K562 (cell line): ENCODE measurements around the gene G6PC3. TPM values are rescaled to one million over a fixed set of nuclear protein-coding genes. Genes with fewer than 3 reads are reported as not detected.

Experiments used
- ATAC-seq: fragments of 200-7000 bp; cut with Tn5 transposase; 3 replicates; pipeline ENCODE4 v1.9.1; 2020; ENCODE audit warnings: moderate library complexity
- BruUV-seq: library from RNA; stranded (reverse); fragments of 400-500 nt; replicated peaks from 2 replicates; lab custom pipeline; 2021; lab: Mats Ljungman, UMichigan
- CTCF ChIA-PET: fragments of 300-600 bp; formaldehyde crosslinking; extraction: SDS; loops from one replicate; lab custom pipeline; 2021; ENCODE audit warnings: low intra/inter-chr PET ratio; lab: Yijun Ruan, JAX
- POLR2A ChIA-PET: fragments of 300-600, 350-650 bp; sonication (Branson Sonifier 250); formaldehyde crosslinking; extraction: SDS; loops from one replicate; lab custom pipeline; 2021; ENCODE audit warnings: antibody characterized with exemption, inconsistent platforms; lab: Yijun Ruan, JAX
- DNase-seq, 4 experiments: peaks; one replicate each; pipeline versions ENCODE4 v3.0.0 to v3.0.0-alpha.2; 2011 to 2018; ENCODE audit warnings: low spot score in 3 of 4, mixed read lengths in 3 of 4; ENCODE audit errors: extremely low read depth in 1 of 4
- FAIRE-seq: peaks from 2 replicates; lab custom pipeline; 2011; peaks lifted over from hg19 to GRCh38; lab: Jason Lieb, UNC
- H2AFZ ChIP-seq: 2 replicates; pipeline ENCODE4 v1.6.0; 2011; ENCODE audit warnings: low read depth, low read length, control low read depth, inconsistent platforms
- H3K27ac ChIP-seq: fragments of 200-600 bp; 3 replicates; pipeline ENCODE4 v1.8.0; 2011; ENCODE audit warnings: low read depth, mild to moderate bottlenecking, control low read depth, inconsistent platforms, low read length, moderate library complexity, mixed read lengths; ENCODE audit errors: extremely low read depth
- H3K27me3 ChIP-seq, 2 experiments: fragments of 300-600 bp in 1 of 2; 2 replicates in 1 of 2; 3 replicates in 1 of 2; pipeline versions ENCODE4 v1.6.0 to v1.8.0; 2011; ENCODE audit warnings: inconsistent platforms in 2 of 2, low read length in 2 of 2, mild to moderate bottlenecking in 1 of 2, mixed read lengths in 1 of 2, moderate library complexity in 1 of 2; ENCODE audit not compliant: control insufficient read depth in 2 of 2, insufficient read depth in 2 of 2
- H3K36me3 ChIP-seq: fragments of 300-600 bp; 3 replicates; pipeline ENCODE4 v1.8.0; 2011; ENCODE audit warnings: mild to moderate bottlenecking, low read length, inconsistent platforms; ENCODE audit not compliant: control insufficient read depth, insufficient read depth
- H3K4me1 ChIP-seq, 2 experiments: fragments of 200-600 bp in 1 of 2; replicated peaks in 1 of 2; 2 replicates in 1 of 2; 3 replicates in 1 of 2; pipeline versions ENCODE4 v1.5.1 to v1.8.0; 2011; ENCODE audit warnings: inconsistent platforms in 2 of 2, low read length in 2 of 2, mild to moderate bottlenecking in 1 of 2, mixed read lengths in 1 of 2, moderate library complexity in 1 of 2; ENCODE audit not compliant: control insufficient read depth in 2 of 2, insufficient read depth in 2 of 2
- H3K4me2 ChIP-seq: 2 replicates; pipeline ENCODE4 v1.6.1; 2011; ENCODE audit warnings: low read length, control low read depth, inconsistent platforms, mixed read lengths; ENCODE audit not compliant: insufficient read depth
- H3K4me3 ChIP-seq: fragments of 200-600 bp; sonication (generic), shearing (Covaris generic); 2 replicates; pipeline ENCODE4 v1.5.1; 2016; ENCODE audit warnings: control low read depth, inconsistent platforms
- H3K79me2 ChIP-seq: fragments of 200-600 bp; 3 replicates; pipeline ENCODE4 v1.8.0; 2011; ENCODE audit warnings: low read length, inconsistent platforms; ENCODE audit not compliant: control insufficient read depth, insufficient read depth
- H3K9ac ChIP-seq, 2 experiments: 2 replicates each; pipeline versions ENCODE4 v1.6.0 to v1.6.1; 2011; ENCODE audit warnings: low read depth in 2 of 2, low read length in 2 of 2, control low read depth in 1 of 2, inconsistent platforms in 1 of 2, mild to moderate bottlenecking in 1 of 2, mixed read lengths in 1 of 2; ENCODE audit not compliant: insufficient read depth in 1 of 2
- H3K9me1 ChIP-seq: one replicate; pipeline ENCODE4 v1.6.0; 2011; ENCODE audit warnings: inconsistent platforms, mild to moderate bottlenecking, low read length, moderate library complexity; ENCODE audit not compliant: control insufficient read depth, insufficient read depth
- H3K9me3 ChIP-seq: replicated peaks from 2 replicates; pipeline ENCODE4 v1.5.1; 2011; ENCODE audit warnings: low read depth, low read length, inconsistent platforms; ENCODE audit not compliant: control insufficient read depth, insufficient read depth
- H4K20me1 ChIP-seq: replicated peaks from 2 replicates; pipeline ENCODE4 v1.6.1; 2011; ENCODE audit warnings: low read length, inconsistent platforms, mixed read lengths; ENCODE audit not compliant: control insufficient read depth, insufficient read depth
- ARID2 ChIP-seq: fragments of 450-650 bp; IDR thresholded peaks from 2 replicates; pipeline ENCODE4 v1.6.1; 2017; ENCODE audit warnings: antibody characterized with exemption, mild to moderate bottlenecking
- HEY1 ChIP-seq: fragments of 250-450 bp; sonication (Bioruptor Pico); IDR thresholded peaks from 2 replicates; pipeline ENCODE4 v1.5.0; 2020; ENCODE audit warnings: mild to moderate bottlenecking, moderate library complexity, borderline replicate concordance
- KAT7 ChIP-seq: sonication (generic); formaldehyde crosslinking; IDR thresholded peaks from 2 replicates; pipeline ENCODE4 v1.8.0; 2022; ENCODE audit warnings: missing genetic modification reagents, mild to moderate bottlenecking, borderline replicate concordance
- LARP7 ChIP-seq: fragments of 450-650 bp; IDR thresholded peaks from 2 replicates; pipeline ENCODE4 v1.6.1; 2016
- MCM2 ChIP-seq: fragments of 450-650 bp; IDR thresholded peaks from 2 replicates; pipeline ENCODE4 v1.6.1; 2017; ENCODE audit warnings: low read depth, mild to moderate bottlenecking
- NCOA6 ChIP-seq: fragments of 450-650 bp; IDR thresholded peaks from 2 replicates; pipeline ENCODE4 v1.6.1; 2017; ENCODE audit warnings: mild to moderate bottlenecking
- NUFIP1 ChIP-seq: fragments of 450-650 bp; IDR thresholded peaks from 2 replicates; pipeline ENCODE4 v1.6.1; 2018; ENCODE audit not compliant: partially characterized antibody
- RFX7 ChIP-seq: fragments of 250-450 bp; sonication (Bioruptor Pico); IDR thresholded peaks from 2 replicates; pipeline ENCODE4 v1.5.1; 2021; ENCODE audit warnings: mild to moderate bottlenecking
- WGBS: fragments of 100-300 bp; shearing (Covaris generic); methylation state at CpG from one replicate; pipeline ENCODE4 v1.1.6; 2016; ENCODE audit warnings: low coverage, mixed read lengths; ENCODE audit not compliant: insufficient coverage; ENCODE audit errors: missing lambda C conversion rate; 5-methylcytosine and 5-hydroxymethylcytosine counted together
- in situ Hi-C: fragments of 300-500 bp; cut with MboI; formaldehyde crosslinking; loops from 4 replicates; pipeline ENCODE4 v1.15.0; 2018; ENCODE audit warnings: inconsistent platforms, mixed read lengths
- intact Hi-C: fragments of 100-400 bp; cut with micrococcal nuclease; formaldehyde crosslinking; loops from 2 replicates; pipeline ENCODE4 v1.14.2; 2022
- polyA plus RNA-seq, 8 experiments: library from polyadenylated mRNA; depleted of rRNA in 4 of 8; stranded (reverse) in 5 of 8; unstranded in 3 of 8; fragments of >200 nt; fragmentation: Nextera tagmentation in 2 of 8; fragmentation: Illumina TruSeq in 1 of 8; extraction: Ambion mirVana in 2 of 8; extraction: Trizol in 1 of 8; gene quantifications; 2 replicates each; pipeline versions ENCODE4 v1.2.1 to v1.2.3, GENCODE V29; 2011 to 2014; ENCODE audit warnings: inconsistent platforms in 1 of 8, missing spikeins in 1 of 8
- total RNA-seq, 7 experiments: library from RNA; depleted of rRNA in 6 of 7; stranded (reverse); fragments of >200 nt in 6 of 7; fragmentation: Illumina TruSeq in 2 of 7; extraction: Trizol in 2 of 7; gene quantifications; 2 replicates each; pipeline versions ENCODE4 v1.2.1 to v1.2.3, GENCODE V29; 2011 to 2021; ENCODE audit warnings: low replicate concordance in 1 of 7
- TF ChIP-seq, protein P1 (sequence below): fragments of 200-400 bp; formaldehyde crosslinking; IDR thresholded peaks from 2 replicates; pipeline ENCODE4 v1.6.1; 2017; ENCODE audit warnings: mild to moderate bottlenecking, low read depth, low read length, moderate library complexity
- TF ChIP-seq, protein P2 (sequence below): fragments of 450-650 bp; IDR thresholded peaks from 2 replicates; pipeline ENCODE4 v1.6.1; 2018; ENCODE audit warnings: mild to moderate bottlenecking, low read depth; ENCODE audit not compliant: partially characterized antibody
- TF ChIP-seq, protein P3 (sequence below): fragments of 250-450 bp; sonication (Bioruptor Pico); IDR thresholded peaks from 2 replicates; pipeline ENCODE4 v1.4.0; 2020; ENCODE audit warnings: mild to moderate bottlenecking, moderate library complexity
- TF ChIP-seq, protein P4 (sequence below): fragments of 450-650 bp; formaldehyde crosslinking; IDR thresholded peaks from 2 replicates; pipeline ENCODE4 v1.4.0; 2020; ENCODE audit warnings: mild to moderate bottlenecking, mixed read lengths

The G6PC3 gene
- total and polyA plus RNA-seq, 9 of the 15 experiments (the other 6 are each of a cell fraction or from before 2014, with no cell fraction given) = 10.4 to 57.8 (median 31.1) TPM

DNA sequence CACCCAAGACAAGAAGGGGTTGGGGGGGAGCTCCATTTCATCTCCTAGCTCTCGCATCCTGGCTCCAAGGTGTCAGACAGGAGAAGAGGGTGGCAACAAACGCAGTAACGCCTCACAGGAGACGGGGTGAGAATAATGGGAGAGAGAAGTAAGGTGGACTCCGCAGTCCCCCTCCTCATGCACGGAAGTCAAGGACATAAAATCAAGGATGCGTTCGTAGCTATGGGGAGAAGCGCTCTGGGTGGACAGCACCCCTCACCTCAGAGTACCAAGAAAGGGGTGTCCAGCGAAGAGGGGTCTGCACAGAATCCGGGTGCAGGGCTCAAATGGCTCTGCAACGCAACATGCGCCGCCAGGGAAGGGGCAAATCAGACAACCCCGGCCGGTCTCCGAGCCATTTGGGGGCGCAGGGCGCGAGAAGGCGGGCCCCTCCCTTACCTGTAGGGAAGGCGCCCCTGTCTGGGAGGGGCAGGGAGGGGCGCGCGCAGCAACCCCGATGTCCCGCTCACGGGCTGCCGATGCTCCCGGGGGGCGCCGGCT, 52.4 kb downstream of the G6PC3 start (continued):
- TF ChIP-seq, protein P1, sequence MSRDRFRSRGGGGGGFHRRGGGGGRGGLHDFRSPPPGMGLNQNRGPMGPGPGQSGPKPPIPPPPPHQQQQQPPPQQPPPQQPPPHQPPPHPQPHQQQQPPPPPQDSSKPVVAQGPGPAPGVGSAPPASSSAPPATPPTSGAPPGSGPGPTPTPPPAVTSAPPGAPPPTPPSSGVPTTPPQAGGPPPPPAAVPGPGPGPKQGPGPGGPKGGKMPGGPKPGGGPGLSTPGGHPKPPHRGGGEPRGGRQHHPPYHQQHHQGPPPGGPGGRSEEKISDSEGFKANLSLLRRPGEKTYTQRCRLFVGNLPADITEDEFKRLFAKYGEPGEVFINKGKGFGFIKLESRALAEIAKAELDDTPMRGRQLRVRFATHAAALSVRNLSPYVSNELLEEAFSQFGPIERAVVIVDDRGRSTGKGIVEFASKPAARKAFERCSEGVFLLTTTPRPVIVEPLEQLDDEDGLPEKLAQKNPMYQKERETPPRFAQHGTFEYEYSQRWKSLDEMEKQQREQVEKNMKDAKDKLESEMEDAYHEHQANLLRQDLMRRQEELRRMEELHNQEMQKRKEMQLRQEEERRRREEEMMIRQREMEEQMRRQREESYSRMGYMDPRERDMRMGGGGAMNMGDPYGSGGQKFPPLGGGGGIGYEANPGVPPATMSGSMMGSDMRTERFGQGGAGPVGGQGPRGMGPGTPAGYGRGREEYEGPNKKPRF = no peak
- TF ChIP-seq, protein P2, sequence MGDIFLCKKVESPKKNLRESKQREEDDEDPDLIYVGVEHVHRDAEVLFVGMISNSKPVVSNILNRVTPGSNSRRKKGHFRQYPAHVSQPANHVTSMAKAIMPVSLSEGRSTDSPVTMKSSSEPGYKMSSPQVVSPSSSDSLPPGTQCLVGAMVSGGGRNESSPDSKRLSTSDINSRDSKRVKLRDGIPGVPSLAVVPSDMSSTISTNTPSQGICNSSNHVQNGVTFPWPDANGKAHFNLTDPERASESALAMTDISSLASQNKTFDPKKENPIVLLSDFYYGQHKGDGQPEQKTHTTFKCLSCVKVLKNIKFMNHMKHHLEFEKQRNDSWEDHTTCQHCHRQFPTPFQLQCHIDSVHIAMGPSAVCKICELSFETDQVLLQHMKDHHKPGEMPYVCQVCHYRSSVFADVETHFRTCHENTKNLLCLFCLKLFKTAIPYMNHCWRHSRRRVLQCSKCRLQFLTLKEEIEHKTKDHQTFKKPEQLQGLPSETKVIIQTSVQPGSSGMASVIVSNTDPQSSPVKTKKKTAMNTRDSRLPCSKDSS = no peak
- no peak for TF ChIP-seq NUFIP1

DNA sequence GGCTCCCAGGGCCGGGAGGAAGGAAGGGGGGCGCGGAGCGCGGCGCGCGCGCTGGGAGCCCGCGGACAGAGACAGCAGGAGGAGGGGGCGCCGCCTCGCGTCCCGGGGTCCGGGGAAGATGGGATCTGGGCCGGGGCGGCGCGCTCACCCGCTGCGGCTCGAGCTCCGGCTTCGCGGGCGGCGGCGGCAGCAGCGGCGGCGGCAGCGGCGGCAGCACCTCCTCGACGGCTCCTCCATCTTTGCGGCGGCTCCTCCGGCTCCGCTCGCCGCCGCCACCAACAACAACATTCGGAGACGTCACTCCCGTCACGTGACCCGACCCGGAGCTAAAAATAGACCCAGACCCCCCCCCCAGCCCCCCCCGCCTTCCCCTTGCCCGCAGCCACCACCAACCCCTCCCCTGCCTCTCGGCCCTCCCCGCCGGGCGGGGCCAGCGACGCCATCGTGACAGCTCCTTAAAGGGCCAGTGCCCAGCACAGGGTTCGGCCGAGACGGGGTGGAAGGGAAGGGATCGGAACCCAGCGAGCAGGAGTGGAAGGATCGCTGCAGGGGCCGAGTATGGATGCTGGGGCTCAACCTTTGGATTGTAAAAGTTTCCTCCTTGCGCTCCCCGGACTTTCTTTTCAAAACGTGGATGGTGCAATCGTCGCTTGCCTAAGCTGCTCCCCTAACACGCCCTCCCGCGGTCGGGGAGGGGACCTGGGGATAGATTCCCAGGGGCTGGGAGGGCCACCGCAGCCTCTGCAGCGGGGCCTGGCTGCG, 53.0 kb downstream of the G6PC3 start, which contains the start of gene HDAC5:
HDAC5 (minus strand) TSS at position 286 of the 762 bp plus-strand sequence. CDS start 6,126 bp downstream, outside the sequence.
- ChIA-PET POLR2A (interaction anchor here (0.6 to 4.5 kb wide), 16 partner anchors 9 to 267 kb away, joined by 3 to 49 read pairs (median 3); partner anchors contain the start of genes GRN and LSM12), CTCF (no interaction called here)
- peak within 1 kb of the TSS; percentile 93 for H3K4me3 ChIP-seq
- intact Hi-C loops = loop anchor here (1.0 kb wide), 1 partner anchor 18 kb away; the partner anchor contains the start of gene HROB
- H4K20me1 ChIP-seq = peaks cover 13% of the 10 kb centered on the region; the same call in 1 of the 2 replicates
- H3K9me3 ChIP-seq = no peaks in the 10 kb centered on the region
- WGBS = 1% methylated on average over 38 of the region's 78 CpGs
- DNase-seq (peak; percentile 95 to 96 (median 96)), ATAC-seq (peak; percentile 95), FAIRE-seq (peak; percentile 83)
- H3K9ac ChIP-seq = peak within 1 kb of the TSS; percentile 94 to 98
- H3K4me1 ChIP-seq = peaks cover 10 to 32% of the 10 kb centered on the region in 2 experiments; a peak in 4 of 5 replicates
- H3K36me3 ChIP-seq = no peaks in the 10 kb centered on the region
- BruUV-seq = no TSS peak
- H3K79me2 ChIP-seq = peaks cover 12% of the 10 kb centered on the region
- H3K4me2 ChIP-seq = peak within 1 kb of the TSS; percentile 87
- in situ Hi-C loops = no loop called here
- no peaks in the 10 kb centered on the region for H3K9me1 ChIP-seq
- H3K27me3 ChIP-seq = no peaks in the 10 kb centered on the region; a peak in 1 of 5 replicates
- H3K27ac ChIP-seq = peak within 1 kb of the TSS; percentile 96
- H2AFZ ChIP-seq = peak within 1 kb of the TSS; percentile 99
- TF ChIP-seq ARID2 = 0 out of 2 replicates have a peak, but pooled peaks have one; percentile 7
- no peak for TF ChIP-seq MCM2
- TF ChIP-seq, protein P3, sequence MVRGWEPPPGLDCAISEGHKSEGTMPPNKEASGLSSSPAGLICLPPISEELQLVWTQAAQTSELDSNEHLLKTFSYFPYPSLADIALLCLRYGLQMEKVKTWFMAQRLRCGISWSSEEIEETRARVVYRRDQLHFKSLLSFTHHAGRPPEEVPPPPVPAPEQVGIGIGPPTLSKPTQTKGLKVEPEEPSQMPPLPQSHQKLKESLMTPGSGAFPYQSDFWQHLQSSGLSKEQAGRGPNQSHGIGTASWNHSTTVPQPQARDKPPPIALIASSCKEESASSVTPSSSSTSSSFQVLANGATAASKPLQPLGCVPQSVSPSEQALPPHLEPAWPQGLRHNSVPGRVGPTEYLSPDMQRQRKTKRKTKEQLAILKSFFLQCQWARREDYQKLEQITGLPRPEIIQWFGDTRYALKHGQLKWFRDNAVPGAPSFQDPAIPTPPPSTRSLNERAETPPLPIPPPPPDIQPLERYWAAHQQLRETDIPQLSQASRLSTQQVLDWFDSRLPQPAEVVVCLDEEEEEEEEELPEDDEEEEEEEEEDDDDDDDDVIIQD = no peak
- TF ChIP-seq, protein P4, sequence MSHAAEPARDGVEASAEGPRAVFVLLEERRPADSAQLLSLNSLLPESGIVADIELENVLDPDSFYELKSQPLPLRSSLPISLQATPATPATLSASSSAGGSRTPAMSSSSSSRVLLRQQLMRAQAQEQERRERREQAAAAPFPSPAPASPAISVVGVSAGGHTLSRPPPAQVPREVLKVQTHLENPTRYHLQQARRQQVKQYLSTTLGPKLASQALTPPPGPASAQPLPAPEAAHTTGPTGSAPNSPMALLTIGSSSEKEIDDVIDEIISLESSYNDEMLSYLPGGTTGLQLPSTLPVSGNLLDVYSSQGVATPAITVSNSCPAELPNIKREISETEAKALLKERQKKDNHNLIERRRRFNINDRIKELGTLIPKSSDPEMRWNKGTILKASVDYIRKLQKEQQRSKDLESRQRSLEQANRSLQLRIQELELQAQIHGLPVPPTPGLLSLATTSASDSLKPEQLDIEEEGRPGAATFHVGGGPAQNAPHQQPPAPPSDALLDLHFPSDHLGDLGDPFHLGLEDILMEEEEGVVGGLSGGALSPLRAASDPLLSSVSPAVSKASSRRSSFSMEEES (CRISPR knock-in tag) = peak; percentile 96
- TF ChIP-seq NCOA6 = no peak
- no peak for TF ChIP-seq RFX7 (CRISPR knock-in tag)
- no peak; the same call in 1 of the 2 replicates for TF ChIP-seq KAT7 (CRISPR knock-in tag)
- TF ChIP-seq HEY1 = no peak
- TF ChIP-seq LARP7 = no peak
